Trophoblast cell (in vitro differentiated cells and primary cell): ENCODE measurements around the gene HIVEP3.

ENCODE experiments used
- DNase-seq, 2 donors: peaks; one replicate each; pipeline ENCODE4 v3.0.0-alpha.2; 2016
- H2AFZ ChIP-seq: 2 replicates; pipeline ENCODE4 v1.6.1; 2013; ENCODE audit warnings: low read length, moderate library complexity, mild to moderate bottlenecking; ENCODE audit not compliant: insufficient read depth, poor library complexity
- H2AK5ac ChIP-seq: 2 replicates; pipeline ENCODE4 v1.6.1; 2013; ENCODE audit warnings: mild to moderate bottlenecking, low read length
- H2BK120ac ChIP-seq: 2 replicates; pipeline ENCODE4 v1.6.1; 2013; ENCODE audit warnings: low read length, mild to moderate bottlenecking, moderate library complexity; ENCODE audit not compliant: insufficient read depth, poor library complexity
- H2BK12ac ChIP-seq: 2 replicates; pipeline ENCODE4 v1.6.1; 2013; ENCODE audit warnings: mild to moderate bottlenecking, low read length, moderate library complexity
- H2BK5ac ChIP-seq: 2 replicates; pipeline ENCODE4 v1.6.1; 2013; ENCODE audit warnings: low read length, low read depth, moderate library complexity, mild to moderate bottlenecking; ENCODE audit not compliant: poor library complexity
- H3K14ac ChIP-seq: 2 replicates; pipeline ENCODE4 v1.6.1; 2013; ENCODE audit warnings: mild to moderate bottlenecking, low read length
- H3K18ac ChIP-seq: 2 replicates; pipeline ENCODE4 v1.6.1; 2013; ENCODE audit warnings: mild to moderate bottlenecking, low read length
- H3K23ac ChIP-seq: 2 replicates; pipeline ENCODE4 v1.6.1; 2013; ENCODE audit warnings: low read length
- H3K27ac ChIP-seq: 2 replicates; pipeline ENCODE4 v1.5.1; 2013; ENCODE audit warnings: low read depth, mild to moderate bottlenecking, inconsistent platforms, low read length, moderate library complexity
- H3K27me3 ChIP-seq: 2 replicates; pipeline ENCODE4 v1.6.1; 2013; ENCODE audit warnings: inconsistent platforms, mild to moderate bottlenecking, low read length, moderate library complexity; ENCODE audit not compliant: insufficient read depth
- H3K36me3 ChIP-seq, 2 experiments: 1 replicate in 1 of 2; 2 replicates in 1 of 2; pipeline ENCODE4 v1.6.1; 2013; ENCODE audit warnings: low read length in 2 of 2, mild to moderate bottlenecking in 2 of 2, moderate library complexity in 1 of 2; ENCODE audit not compliant: insufficient read depth in 2 of 2, control insufficient read depth in 1 of 2
- H3K4ac ChIP-seq: 2 replicates; pipeline ENCODE4 v1.6.1; 2013; ENCODE audit warnings: low read depth, mild to moderate bottlenecking, low read length, moderate library complexity
- H3K4me1 ChIP-seq, 2 experiments: 1 replicate in 1 of 2; 2 replicates in 1 of 2; pipeline ENCODE4 v1.6.1; 2013; ENCODE audit warnings: low read length in 2 of 2, mild to moderate bottlenecking in 2 of 2, moderate library complexity in 1 of 2; ENCODE audit not compliant: insufficient read depth in 2 of 2, control insufficient read depth in 1 of 2
- H3K4me2 ChIP-seq: 2 replicates; pipeline ENCODE4 v1.6.1; 2013; ENCODE audit warnings: inconsistent platforms, mild to moderate bottlenecking, low read length, moderate library complexity
- H3K4me3 ChIP-seq: 2 replicates; pipeline ENCODE4 v1.5.1; 2013; ENCODE audit warnings: mild to moderate bottlenecking, low read depth, low read length, inconsistent platforms
- H3K79me1 ChIP-seq: one replicate; pipeline ENCODE4 v1.6.1; 2013; ENCODE audit warnings: low read length
- H3K79me2 ChIP-seq: 2 replicates; pipeline ENCODE4 v1.6.1; 2013; ENCODE audit warnings: low read length, mild to moderate bottlenecking; ENCODE audit not compliant: control insufficient read depth, insufficient read depth, poor library complexity
- H3K9ac ChIP-seq: 2 replicates; pipeline ENCODE4 v1.6.1; 2013; ENCODE audit warnings: mild to moderate bottlenecking, low read length
- H3K9me3 ChIP-seq: 2 replicates; pipeline ENCODE4 v1.6.1; 2013; ENCODE audit warnings: low read depth, mild to moderate bottlenecking, control low read depth, inconsistent platforms, low read length; ENCODE audit not compliant: insufficient read depth
- H4K12ac ChIP-seq: 2 replicates; pipeline ENCODE4 v1.6.1; 2013; ENCODE audit warnings: low read depth, mild to moderate bottlenecking, low read length, moderate library complexity
- H4K8ac ChIP-seq: 2 replicates; pipeline ENCODE4 v1.6.1; 2013; ENCODE audit warnings: low read depth, mild to moderate bottlenecking, low read length, moderate library complexity
- H4K91ac ChIP-seq: one replicate; pipeline ENCODE4 v1.6.1; 2013; ENCODE audit warnings: low read depth, mild to moderate bottlenecking, low read length, moderate library complexity
- WGBS: extraction: QIAGEN DNeasy Blood & Tissue Kit; methylation state at CpG from one replicate; pipeline ENCODE4 v1.1.7; 2013; ENCODE audit warnings: missing lambda C conversion rate; ENCODE audit not compliant: insufficient read length, insufficient coverage; ENCODE audit errors: extremely low coverage; 5-methylcytosine and 5-hydroxymethylcytosine counted together

The HIVEP3 gene

DNA sequence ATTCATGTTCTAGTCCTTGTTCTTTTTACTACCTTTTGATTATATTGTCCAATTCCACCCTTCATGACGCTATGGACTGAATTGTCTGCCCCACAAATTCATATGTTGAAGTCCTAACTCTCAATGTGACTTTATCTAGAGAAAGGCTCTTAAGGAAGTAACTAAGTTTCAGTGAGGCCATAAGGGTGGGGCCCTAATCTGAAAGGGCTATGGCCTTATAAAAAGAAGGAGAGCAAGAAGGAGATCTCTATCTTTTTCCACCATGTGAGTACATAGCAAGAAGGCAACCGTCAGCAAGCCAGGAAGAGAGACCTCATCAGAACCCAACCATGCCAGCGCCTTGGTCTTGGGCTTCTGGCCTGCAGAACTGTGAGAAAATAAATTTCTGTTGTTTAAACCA, 95.9 kb downstream of the HIVEP3 start:
- Histone ChIP-seq H3K9me3 (no peaks in the 10 kb centered on the region), H4K12ac (no peak overlapping the region), H2AK5ac (no peak overlapping the region), H3K9ac (no peak overlapping the region), H2BK12ac (no peak overlapping the region), H3K4ac (no peak overlapping the region), H3K18ac (no peak overlapping the region), H3K27me3 (no peaks in the 10 kb centered on the region), H3K27ac (no peak overlapping the region), H4K8ac (no peak overlapping the region), H3K4me2 (no peak overlapping the region), H2AFZ (no peak overlapping the region), H3K4me3 (no peak overlapping the region), H3K79me1 (no peaks in the 10 kb centered on the region), H3K14ac (no peak overlapping the region), H2BK120ac (no peak overlapping the region), H3K79me2 (no peaks in the 10 kb centered on the region), H2BK5ac (no peak overlapping the region), H3K4me1 (peaks cover 5 to 9% of the 10 kb centered on the region in 2 experiments), H3K23ac (no peak overlapping the region), H4K91ac (no peak overlapping the region), H3K36me3 (no peaks in the 10 kb centered on the region)
- no CpG with 5 or more reads among the region's 3 CpGs for WGBS
- no peak for DNase-seq

- Histone ChIP-seq H3K4ac (no peak overlapping the region), H3K9ac (no peak overlapping the region), H2AK5ac (no peak overlapping the region), H3K4me3 (no peak overlapping the region), H4K91ac (no peak overlapping the region), H2BK12ac (no peak overlapping the region), H3K27ac (no peak overlapping the region), H3K79me2 (no peaks in the 10 kb centered on the region), H3K14ac (no peak overlapping the region), H3K27me3 (no peaks in the 10 kb centered on the region), H3K36me3 (no peaks in the 10 kb centered on the region), H3K23ac (no peak overlapping the region), H2AFZ (no peak overlapping the region), H2BK5ac (no peak overlapping the region), H2BK120ac (no peak overlapping the region), H4K12ac (no peak overlapping the region), H3K79me1 (no peaks in the 10 kb centered on the region), H3K4me2 (no peak overlapping the region), H4K8ac (no peak overlapping the region), H3K18ac (no peak overlapping the region), H3K9me3 (no peaks in the 10 kb centered on the region), H3K4me1 (peaks cover 5 to 9% of the 10 kb centered on the region in 2 experiments)
- WGBS = no CpG with 5 or more reads among the region's 1 CpG
- DNase-seq = no peak
These were observed 98.9 kb downstream of the HIVEP3 start for GRCh38 chr1:41819843-41820242.

DNA sequence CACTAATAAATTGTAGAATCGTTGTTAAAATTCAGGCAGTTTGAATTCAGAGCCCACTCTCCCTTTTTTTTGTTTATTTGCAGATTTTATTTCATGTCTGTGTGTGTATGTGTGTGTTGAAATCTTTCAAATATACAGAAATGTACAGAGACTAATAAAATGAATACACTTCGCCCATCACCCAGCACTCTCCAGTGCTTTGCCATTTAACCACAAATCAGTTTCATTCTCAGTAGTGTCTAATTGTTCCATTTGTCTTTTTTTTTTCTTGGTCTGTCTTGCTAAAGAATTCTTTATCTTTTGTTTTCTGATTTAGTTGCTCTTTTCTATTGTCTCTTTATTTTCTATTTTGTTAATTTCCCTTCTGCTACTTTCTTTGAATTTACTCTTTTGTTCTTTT, 99.7 kb downstream of the HIVEP3 start:
- H3K79me2 ChIP-seq = no peaks in the 10 kb centered on the region
- no peak overlapping the region for H2BK120ac ChIP-seq
- no peak overlapping the region for H3K14ac ChIP-seq
- H3K27me3 ChIP-seq = no peaks in the 10 kb centered on the region
- no peak overlapping the region for H3K4ac ChIP-seq
- no peak overlapping the region for H4K8ac ChIP-seq
- peaks cover 5 to 9% of the 10 kb centered on the region in 2 experiments for H3K4me1 ChIP-seq
- no peak overlapping the region for H3K4me2 ChIP-seq
- H2AK5ac ChIP-seq = no peak overlapping the region
- H4K91ac ChIP-seq = no peak overlapping the region
- no peak overlapping the region for H3K23ac ChIP-seq
- H2BK5ac ChIP-seq = no peak overlapping the region
- no peak for DNase-seq
- H2AFZ ChIP-seq = no peak overlapping the region
- H3K4me3 ChIP-seq = no peak overlapping the region
- H4K12ac ChIP-seq = no peak overlapping the region
- no peaks in the 10 kb centered on the region for H3K9me3 ChIP-seq
- H3K36me3 ChIP-seq = no peaks in the 10 kb centered on the region
- H2BK12ac ChIP-seq = no peak overlapping the region
- H3K9ac ChIP-seq = no peak overlapping the region
- no peak overlapping the region for H3K18ac ChIP-seq
- H3K79me1 ChIP-seq = no peaks in the 10 kb centered on the region
- no CpG with 5 or more reads among the region's 2 CpGs for WGBS
- H3K27ac ChIP-seq = no peak overlapping the region

DNA sequence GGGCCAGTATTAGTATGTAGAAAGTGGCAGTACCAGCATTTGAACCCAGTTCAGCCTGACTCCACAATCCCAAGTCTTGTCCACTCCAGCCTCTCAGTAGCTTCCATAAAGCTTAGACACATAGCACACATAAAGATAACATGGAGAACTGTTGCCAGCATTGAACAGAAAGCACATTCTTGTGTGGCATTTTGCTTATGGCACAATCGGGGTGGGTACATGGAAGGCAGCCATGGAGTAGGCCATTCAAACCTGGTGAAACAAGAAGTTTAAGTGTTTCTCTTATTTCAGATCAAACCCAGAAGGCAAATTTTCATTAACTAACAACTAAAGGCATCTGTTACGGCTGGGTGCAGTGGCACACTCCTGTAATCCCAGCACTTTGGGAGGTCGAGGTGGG, 102.7 kb downstream of the HIVEP3 start:
- Histone ChIP-seq H3K23ac (no peak overlapping the region), H2BK5ac (no peak overlapping the region), H4K12ac (no peak overlapping the region), H4K91ac (no peak overlapping the region), H2BK120ac (no peak overlapping the region), H3K79me1 (peaks cover 3% of the 10 kb centered on the region), H2AK5ac (no peak overlapping the region), H3K9ac (no peak overlapping the region), H3K4me2 (no peak overlapping the region), H3K14ac (no peak overlapping the region), H4K8ac (no peak overlapping the region), H2BK12ac (no peak overlapping the region), H3K4ac (no peak overlapping the region), H3K27ac (no peak overlapping the region), H3K18ac (no peak overlapping the region), H3K4me3 (no peak overlapping the region), H3K9me3 (no peaks in the 10 kb centered on the region), H3K36me3 (no peaks in the 10 kb centered on the region), H3K4me1 (peaks cover 0 to 9% of the 10 kb centered on the region in 2 experiments), H3K27me3 (no peaks in the 10 kb centered on the region), H3K79me2 (no peaks in the 10 kb centered on the region), H2AFZ (no peak overlapping the region)
- WGBS = no CpG with 5 or more reads among the region's 3 CpGs
- no peak for DNase-seq
